ENCODE results near the gene GMNN. TPM values are rescaled to one million over a fixed set of nuclear protein-coding genes. Genes with fewer than 3 reads are reported as not detected.
"Not testable (repeated sequence)": the region's sequence is repeated elsewhere in the genome, so short reads cannot be mapped to it uniquely, and the experiment has no call there.

Gene GMNN
- total RNA-seq, 2 experiments from 2014 or later, result 69.2 to 72.6 TPM

- H3K27me3 Mint-ChIP-seq; ATAC-seq; H3K4me3 Mint-ChIP-seq; H3K4me1 Mint-ChIP-seq (ENCODE audit: low read depth); DNase-seq; H3K36me3 Mint-ChIP-seq (ENCODE audit: low read depth); H3K9me3 Mint-ChIP-seq; H3K27ac Mint-ChIP-seq: not testable (repeated sequence)
- ChIA-PET CTCF (interaction anchor here (1.1 to 4.7 kb wide), 11 partner anchors 8 to 240 kb away, joined by 3 to 72 read pairs (median 6); partner anchors contain the start of gene C6orf62), POLR2A (interaction anchor here (0.6 to 2.1 kb wide), 3 partner anchors 10 to 47 kb away, joined by 3 to 5 read pairs (median 3); partner anchors contain the start of gene C6orf62)
- intact Hi-C loops (cut with micrococcal nuclease), result loop anchor here (1.0 to 5.0 kb wide), 2 partner anchors 44 to 185 kb away; no protein-coding TSS in a partner anchor
Measured at GRCh38 chr6:24765968-24766367, 8.8 kb upstream of the GMNN start.

GRCh38 chr6:24766680-24767462, 7.9 kb upstream of the GMNN start:
- no peak overlapping the region for H3K27ac Mint-ChIP-seq
- ATAC-seq (peak; percentile 76), DNase-seq (no peak)
- no peaks in the 10 kb centered on the region for H3K36me3 Mint-ChIP-seq (ENCODE audit: low read depth)
- no peaks in the 10 kb centered on the region for H3K9me3 Mint-ChIP-seq
- ChIA-PET CTCF (interaction anchor here (0.7 to 4.7 kb wide), 15 partner anchors 9 to 241 kb away, joined by 3 to 72 read pairs (median 6); partner anchors contain the start of gene C6orf62), POLR2A (interaction anchor here (0.6 to 2.1 kb wide), 3 partner anchors 9 to 58 kb away, joined by 3 to 5 read pairs (median 3); no protein-coding TSS in a partner anchor)
- H3K27me3 Mint-ChIP-seq, result no peaks in the 10 kb centered on the region
- H3K4me3 Mint-ChIP-seq, result no peak overlapping the region
- intact Hi-C loops (cut with micrococcal nuclease), result loop anchor here (1.0 to 5.0 kb wide), 2 partner anchors 45 to 186 kb away; no protein-coding TSS in a partner anchor
- peaks cover 4% of the 10 kb centered on the region for H3K4me1 Mint-ChIP-seq (ENCODE audit: low read depth)
- peak; percentile 58 for TF ChIP-seq CTCF (IDR thresholded peaks at IDR 0.05)

- Mint-ChIP-seq H3K27ac (no peak overlapping the region), H3K27me3 (no peaks in the 10 kb centered on the region), H3K9me3 (no peaks in the 10 kb centered on the region), H3K4me1 (ENCODE audit: low read depth) (peaks cover 2% of the 10 kb centered on the region), H3K4me3 (no peak overlapping the region), H3K36me3 (ENCODE audit: low read depth) (no peaks in the 10 kb centered on the region)
- TF ChIP-seq CTCF (IDR thresholded peaks at IDR 0.05), result no peak
- intact Hi-C loops (cut with micrococcal nuclease), result loop anchor here (5.0 kb wide), 1 partner anchor 46 kb away; no protein-coding TSS in a partner anchor
- ATAC-seq, result no peak
- DNase-seq, result no peak
- CTCF ChIA-PET, result interaction anchor here (1.4 to 4.7 kb wide), 4 partner anchors 15 to 186 kb away, joined by 3 to 72 read pairs (median 4); no protein-coding TSS in a partner anchor
- POLR2A ChIA-PET, result interaction anchor here (0.9 kb wide), 1 partner anchor 46 kb away, joined by 3 read pairs; no protein-coding TSS in a partner anchor
Measured at GRCh38 chr6:24768361-24768760, 6.4 kb upstream of the GMNN start.

GRCh38 chr6:24775520-24776058, 852 bp downstream of the GMNN start:
- CTCF ChIA-PET, result interaction anchor here (0.7 to 1.9 kb wide), 6 partner anchors 10 to 242 kb away, joined by 3 to 9 read pairs (median 6); partner anchors contain the start of gene C6orf62
- peak overlapping the region; percentile 100 for H3K27ac Mint-ChIP-seq
- POLR2A ChIA-PET, result interaction anchor here (0.6 to 2.4 kb wide), 26 partner anchors 9 to 307 kb away, joined by 3 to 12 read pairs (median 4); partner anchors contain the start of genes ACOT13, C6orf62 and TDP2
- ATAC-seq (no peak), DNase-seq (peak; percentile 64)
- H3K4me3 Mint-ChIP-seq, result peak overlapping the region; percentile 98
- H3K4me1 Mint-ChIP-seq (ENCODE audit: low read depth), result peaks cover 25% of the 10 kb centered on the region
- H3K9me3 Mint-ChIP-seq, result no peaks in the 10 kb centered on the region
- TF ChIP-seq CTCF (IDR thresholded peaks at IDR 0.05), result no peak
- H3K27me3 Mint-ChIP-seq, result no peaks in the 10 kb centered on the region
- H3K36me3 Mint-ChIP-seq (ENCODE audit: low read depth), result peaks cover 41% of the 10 kb centered on the region
- intact Hi-C loops (cut with micrococcal nuclease), result no loop called here

GRCh38 chr6:24777227-24777626, 2.5 kb downstream of the GMNN start:
- Mint-ChIP-seq H3K27ac (no peak overlapping the region), H3K9me3 (no peaks in the 10 kb centered on the region), H3K4me3 (peak overlapping the region; percentile 98), H3K36me3 (ENCODE audit: low read depth) (peaks cover 51% of the 10 kb centered on the region), H3K4me1 (ENCODE audit: low read depth) (peaks cover 25% of the 10 kb centered on the region), H3K27me3 (no peaks in the 10 kb centered on the region)
- no peak for ATAC-seq
- intact Hi-C loops (cut with micrococcal nuclease), result no loop called here
- ChIA-PET POLR2A (interaction anchor here (1.5 kb wide), 1 partner anchor 41 kb away, joined by 3 read pairs; no protein-coding TSS in a partner anchor), CTCF (no interaction called here)
- DNase-seq, result no peak
- no peak for TF ChIP-seq CTCF (IDR thresholded peaks at IDR 0.05)

Measured in activated CD8-positive, alpha-beta T cell treated with anti-CD3 and anti-CD28 coated beads for 36 hours (primary cell).